Neutrophil (primary cell): ENCODE data around the gene SNTA1.

Experiments
- H3K27ac ChIP-seq: fragments of 200-600 bp; sonication (generic); 2 replicates; pipeline ENCODE4 v1.5.1; 2016; ENCODE audit warnings: mild to moderate bottlenecking, moderate library complexity
- H3K27me3 ChIP-seq: fragments of 200-600 bp; sonication (generic); 2 replicates; pipeline ENCODE4 v1.6.0; 2016; ENCODE audit warnings: mild to moderate bottlenecking
- H3K36me3 ChIP-seq: fragments of 200-600 bp; sonication (generic); 2 replicates; pipeline ENCODE4 v1.5.1; 2017
- H3K4me1 ChIP-seq, 2 experiments: fragments of 200-600 bp in 1 of 2; sonication (generic) in 1 of 2; 1 replicate in 1 of 2; 2 replicates in 1 of 2; pipeline versions ENCODE4 v1.5.1 to v1.6.1; 2013 to 2016; ENCODE audit warnings: low read depth in 1 of 2, low read length in 1 of 2, mild to moderate bottlenecking in 1 of 2, moderate library complexity in 1 of 2; ENCODE audit not compliant: control insufficient read depth in 1 of 2, insufficient read depth in 1 of 2
- H3K4me3 ChIP-seq, 2 experiments: fragments of 200-600 bp in 1 of 2; sonication (generic) in 1 of 2; 1 replicate in 1 of 2; 2 replicates in 1 of 2; pipeline ENCODE4 v1.5.1; 2013 to 2016; ENCODE audit warnings: low read depth in 1 of 2, low read length in 1 of 2, mild to moderate bottlenecking in 1 of 2, moderate library complexity in 1 of 2
- H3K9me3 ChIP-seq: fragments of 200-600 bp; sonication (generic); 2 replicates; pipeline ENCODE4 v1.5.1; 2016
- CTCF ChIP-seq: fragments of 200-600 bp; sonication (generic); IDR thresholded peaks from 2 replicates; pipeline ENCODE4 v1.5.1; 2016; ENCODE audit warnings: antibody characterized with exemption

The SNTA1 gene

GRCh38 chr20:33475381-33476152 lies 32.0 kb upstream of the SNTA1 start:
- no peaks in the 10 kb centered on the region for H3K9me3 ChIP-seq
- H3K27me3 ChIP-seq = no peaks in the 10 kb centered on the region
- H3K36me3 ChIP-seq = no peaks in the 10 kb centered on the region
- TF ChIP-seq CTCF = no peak
- H3K4me1 ChIP-seq = peaks cover 23 to 26% of the 10 kb centered on the region in 2 experiments
- peak overlapping the region; percentile 31 for H3K27ac ChIP-seq
- no peak overlapping the region for H3K4me3 ChIP-seq

- H3K9me3 ChIP-seq = no peaks in the 10 kb centered on the region
- no peaks in the 10 kb centered on the region for H3K27me3 ChIP-seq
- no peak overlapping the region for H3K27ac ChIP-seq
- H3K4me3 ChIP-seq = no peak overlapping the region
- H3K4me1 ChIP-seq = peaks cover 23 to 26% of the 10 kb centered on the region in 2 experiments
- H3K36me3 ChIP-seq = no peaks in the 10 kb centered on the region
- TF ChIP-seq CTCF = no peak
Observed at GRCh38 chr20:33474963-33475362, 31.4 kb upstream of the SNTA1 start.

- TF ChIP-seq CTCF = no peak
- Histone ChIP-seq H3K36me3 (no peaks in the 10 kb centered on the region), H3K27me3 (no peaks in the 10 kb centered on the region), H3K27ac (no peak overlapping the region), H3K4me1 (peaks cover 23 to 26% of the 10 kb centered on the region in 2 experiments), H3K9me3 (no peaks in the 10 kb centered on the region), H3K4me3 (no peak overlapping the region)
Observed at GRCh38 chr20:33474097-33474873, 30.7 kb upstream of the SNTA1 start.

- Histone ChIP-seq H3K36me3 (no peaks in the 10 kb centered on the region), H3K27me3 (no peaks in the 10 kb centered on the region), H3K4me1 (peaks cover 23 to 26% of the 10 kb centered on the region in 2 experiments), H3K27ac (no peak overlapping the region), H3K4me3 (no peak overlapping the region), H3K9me3 (no peaks in the 10 kb centered on the region)
- TF ChIP-seq CTCF = no peak
Observed at GRCh38 chr20:33472868-33473435, 29.4 kb upstream of the SNTA1 start.

- no peak overlapping the region for H3K27ac ChIP-seq
- TF ChIP-seq CTCF = no peak
Observed at GRCh38 chr20:33470866-33471265, 27.3 kb upstream of the SNTA1 start.

More at GRCh38 chr20:33470866-33471265, 27.3 kb upstream of the SNTA1 start:
- Histone ChIP-seq H3K36me3 (no peaks in the 10 kb centered on the region), H3K9me3 (no peaks in the 10 kb centered on the region), H3K4me3 (no peak overlapping the region), H3K4me1 (peaks cover 30 to 33% of the 10 kb centered on the region in 2 experiments), H3K27me3 (no peaks in the 10 kb centered on the region)
